Measurements from ENCODE around the gene RIPK4. TPM values are rescaled to one million over a fixed set of nuclear protein-coding genes. Genes with fewer than 3 reads are reported as not detected.
"Not testable (repeated sequence)": the region's sequence is repeated elsewhere in the genome, so short reads cannot be mapped to it uniquely, and the experiment has no call there.

Gene RIPK4
- polyA plus RNA-seq, 12 donors: 0.23 to 7.6 (median 0.35) TPM; not detected in 2

GRCh38 chr21:41715649-41716281, 51.1 kb downstream of the RIPK4 start:
- DNase-seq: no peak

GRCh38 chr21:41714299-41714865, 52.5 kb downstream of the RIPK4 start:
- DNase-seq: not testable (repeated sequence)

- DNase-seq: no peak
These were observed 53.2 kb downstream of the RIPK4 start for GRCh38 chr21:41713495-41714281.

- no peak for DNase-seq
These were observed 54.1 kb downstream of the RIPK4 start for GRCh38 chr21:41712730-41713129.

GRCh38 chr21:41712201-41712600, 54.7 kb downstream of the RIPK4 start:
- no peak for DNase-seq

GRCh38 chr21:41711416-41712007, 55.3 kb downstream of the RIPK4 start:
- DNase-seq: no peak

GRCh38 chr21:41710823-41711160, 56.1 kb downstream of the RIPK4 start:
- DNase-seq: no peak

- no peak for DNase-seq
These were observed 56.7 kb downstream of the RIPK4 start for GRCh38 chr21:41709965-41710822.

GRCh38 chr21:41709166-41709565, 57.7 kb downstream of the RIPK4 start:
- no peak for DNase-seq

GRCh38 chr21:41707960-41708330, 58.9 kb downstream of the RIPK4 start:
- no peak for DNase-seq

GRCh38 chr21:41707231-41707959, 59.5 kb downstream of the RIPK4 start:
- no peak for DNase-seq

- no peak for DNase-seq
These were observed 60.2 kb downstream of the RIPK4 start for GRCh38 chr21:41706678-41707077.

- no peak for DNase-seq
These were observed 60.6 kb downstream of the RIPK4 start for GRCh38 chr21:41706263-41706639.

- DNase-seq: no peak
These were observed 61.1 kb downstream of the RIPK4 start for GRCh38 chr21:41705546-41706262.

GRCh38 chr21:41703857-41704501, 62.9 kb downstream of the RIPK4 start:
- DNase-seq: no peak

GRCh38 chr21:41701749-41702148, 65.1 kb downstream of the RIPK4 start:
- no peak for DNase-seq

GRCh38 chr21:41699311-41699710, 67.5 kb downstream of the RIPK4 start:
- no peak for DNase-seq

GRCh38 chr21:41698071-41698470, 68.8 kb downstream of the RIPK4 start:
- DNase-seq: no peak

- no peak for DNase-seq
These were observed 71.3 kb downstream of the RIPK4 start for GRCh38 chr21:41695513-41695912.

- not testable (repeated sequence) for DNase-seq
These were observed 72.8 kb downstream of the RIPK4 start for GRCh38 chr21:41694042-41694441.
